Stomach (tissue), 9 donors: ENCODE results near the gene GSTA5. TPM values are rescaled to one million over a fixed set of nuclear protein-coding genes. Genes with fewer than 3 reads are reported as not detected.
"Not testable (repeated sequence)": the region's sequence is repeated elsewhere in the genome, so short reads cannot be mapped to it uniquely, and the experiment has no call there.

Experiments
- DNase-seq, 2 donors: peaks; one replicate each; pipeline versions ENCODE4 v3.0.0 to v3.0.0-alpha.2; 2013 to 2019
- H3K27ac ChIP-seq, 5 donors: fragments of 200-600 bp in 4 of 5; sonication (generic) in 4 of 5; one replicate each; pipeline ENCODE4 v1.5.1; 2013 to 2019; ENCODE audit warnings: mild to moderate bottlenecking in 1 of 5, moderate library complexity in 1 of 5
- H3K27me3 ChIP-seq, 3 donors: fragments of 200-600 bp; sonication (generic); one replicate each; pipeline ENCODE4 v1.5.1; 2017 to 2019; ENCODE audit warnings: mixed run types in 1 of 3
- H3K36me3 ChIP-seq, 4 donors: fragments of 200-600 bp; sonication (generic); 1 replicate in 3 of 4; 2 replicates in 1 of 4; pipeline ENCODE4 v1.5.1; 2016 to 2019
- H3K4me1 ChIP-seq, 4 donors: fragments of 200-600 bp; sonication (generic); one replicate each; pipeline ENCODE4 v1.5.1; 2016 to 2019
- H3K4me3 ChIP-seq, 4 donors: fragments of 200-600 bp; sonication (generic) in 3 of 4; one replicate each; pipeline ENCODE4 v1.5.1; 2016 to 2019; ENCODE audit warnings: mild to moderate bottlenecking in 1 of 4
- H3K9me3 ChIP-seq, 4 donors: fragments of 200-600 bp; sonication (generic); one replicate each; pipeline ENCODE4 v1.5.1; 2016 to 2019
- CTCF ChIP-seq, 7 experiments: fragments of 450-650 bp in 4 of 7; fragments of 200-600 bp in 3 of 7; sonication (generic) in 3 of 7; IDR thresholded peaks; one replicate each; pipeline ENCODE4 v1.5.1; 2016 to 2019; ENCODE audit warnings: antibody characterized with exemption in 7 of 7, control low read depth in 2 of 7, mild to moderate bottlenecking in 1 of 7
- EP300 ChIP-seq: sonication (generic); formaldehyde crosslinking; IDR thresholded peaks from one replicate; pipeline ENCODE4 v1.6.1; 2017; ENCODE audit warnings: antibody characterized with exemption
- POLR2A ChIP-seq, 4 donors: fragments of 450-650 bp; IDR thresholded peaks; one replicate each; pipeline ENCODE4 v1.6.1; 2016; ENCODE audit warnings: antibody characterized with exemption in 4 of 4, control low read depth in 2 of 4, mild to moderate bottlenecking in 1 of 4, moderate library complexity in 1 of 4
- POLR2AphosphoS5 ChIP-seq, 3 donors: sonication (generic); formaldehyde crosslinking; IDR thresholded peaks; one replicate each; pipeline ENCODE4 v1.6.1; 2016; ENCODE audit warnings: antibody characterized with exemption in 3 of 3
- WGBS, 5 donors: extraction: QIAGEN DNeasy Blood & Tissue Kit in 3 of 5; methylation state at CpG; one replicate each; pipeline versions ENCODE4 v1.1.5 to v1.1.7; 2013 to 2018; 5-methylcytosine and 5-hydroxymethylcytosine counted together
- intact Hi-C: fragments of 100-400 bp; cut with DNase I; formaldehyde crosslinking; loops from one replicate; pipeline ENCODE4 v1.15.1; 2023; ENCODE audit warnings: low total_unique reads
- polyA plus RNA-seq, 3 donors: library from polyadenylated mRNA; stranded (reverse); fragments of 200-250 nt; gene quantifications; one replicate each; pipeline ENCODE4 v1.2.3, GENCODE V29; 2013
- total RNA-seq, 5 donors: library from RNA; depleted of rRNA; stranded (reverse); fragments of >200 nt; gene quantifications; one replicate each; pipeline versions ENCODE4 v1.1.0 to v1.2.3, GENCODE V29; 2014 to 2016
- donor health status: healthy with polysubstance abuse.
- donor health status: Bipolar disorder and iron deficiency.
- donor health status: healthy.

Gene GSTA5
- total and polyA plus RNA-seq, 8 donors: not detected

GRCh38 chr6:52856137-52856536, 15.5 kb upstream of the GSTA5 start:
- H3K27ac ChIP-seq, H3K4me1 ChIP-seq, H3K27me3 ChIP-seq, H3K4me3 ChIP-seq, H3K9me3 ChIP-seq, intact Hi-C loops, H3K36me3 ChIP-seq: not testable (repeated sequence)
- WGBS, 5 donors: 0 to 6% (median 4%) methylated on average over 3 of the region's 3 CpGs
- peak; percentile 72 to 78 for DNase-seq
- peak in 1 of 3 donors; percentile 51 for TF ChIP-seq POLR2AphosphoS5 (IDR thresholded peaks at IDR 0.05)

- 81 to 91% (median 90%) methylated on average over 4 of the region's 4 CpGs for WGBS, 5 donors
- no peak overlapping the region for H3K4me3 ChIP-seq
- H3K9me3 ChIP-seq: no peaks in the 10 kb centered on the region
- no peaks in the 10 kb centered on the region for H3K36me3 ChIP-seq
- intact Hi-C loops: no loop called here
- no peak for DNase-seq
- peaks cover 0 to 1% (median 0%) of the 10 kb centered on the region in 4 donors for H3K4me1 ChIP-seq
- no peaks in the 10 kb centered on the region for H3K27me3 ChIP-seq
- TF ChIP-seq POLR2A (IDR thresholded peaks at IDR 0.05) (no peak), EP300 (no peak), POLR2AphosphoS5 (IDR thresholded peaks at IDR 0.05) (no peak), CTCF (IDR thresholded peaks at IDR 0.05) (no peak)
- no peak overlapping the region for H3K27ac ChIP-seq
Observed at GRCh38 chr6:52849137-52849536, 8.5 kb upstream of the GSTA5 start.

- H3K36me3 ChIP-seq: no peaks in the 10 kb centered on the region
- H3K4me3 ChIP-seq: no peak overlapping the region
- TF ChIP-seq POLR2AphosphoS5 (IDR thresholded peaks at IDR 0.05) (no peak), CTCF (IDR thresholded peaks at IDR 0.05) (no peak), POLR2A (IDR thresholded peaks at IDR 0.05) (no peak), EP300 (no peak)
- intact Hi-C loops: no loop called here
- peaks cover 0 to 8% (median 3%) of the 10 kb centered on the region in 4 donors for H3K4me1 ChIP-seq
- H3K27ac ChIP-seq: no peak overlapping the region
- no peak for DNase-seq
- H3K27me3 ChIP-seq: no peaks in the 10 kb centered on the region
- no peaks in the 10 kb centered on the region for H3K9me3 ChIP-seq
- WGBS, 5 donors: 35 to 49% (median 46%) methylated on average over 1 of the region's 1 CpG
Observed at GRCh38 chr6:52846002-52846401, 5.4 kb upstream of the GSTA5 start.

- Histone ChIP-seq H3K36me3 (no peaks in the 10 kb centered on the region), H3K4me3 (no peak overlapping the region), H3K4me1 (peaks cover 0 to 8% (median 3%) of the 10 kb centered on the region in 4 donors), H3K9me3 (no peaks in the 10 kb centered on the region), H3K27ac (peak overlapping the region in 1 of 5 donors; percentile 22), H3K27me3 (no peaks in the 10 kb centered on the region)
- DNase-seq: peak; percentile 38 to 59
- TF ChIP-seq EP300 (no peak), POLR2AphosphoS5 (IDR thresholded peaks at IDR 0.05) (peak in 1 of 3 donors; percentile 34)
- 31 to 63% (median 55%) methylated on average over 4 of the region's 4 CpGs for WGBS, 5 donors
- intact Hi-C loops: no loop called here
Observed at GRCh38 chr6:52843605-52844004, 3.0 kb upstream of the GSTA5 start.

- H3K9me3 ChIP-seq: no peaks in the 10 kb centered on the region
- TF ChIP-seq POLR2AphosphoS5 (IDR thresholded peaks at IDR 0.05) (no peak), CTCF (IDR thresholded peaks at IDR 0.05) (peak in 5 of 7 experiments; percentile 19 to 63 (median 46))
- H3K4me3 ChIP-seq: no peak overlapping the region
- no peak overlapping the region for H3K27ac ChIP-seq
- no peaks in the 10 kb centered on the region for H3K27me3 ChIP-seq
- intact Hi-C loops: no loop called here
- H3K4me1 ChIP-seq: peaks cover 0 to 8% (median 3%) of the 10 kb centered on the region in 4 donors
- H3K36me3 ChIP-seq: no peaks in the 10 kb centered on the region
- peak; percentile 59 to 62 for DNase-seq
- WGBS, 5 donors: 62 to 77% (median 72%) methylated on average over 19 to 20 of the region's 20 CpGs
Observed at GRCh38 chr6:52839124-52840055, 1.2 kb downstream of the GSTA5 start.
